Measurements from ENCODE around the gene ACBD6.

The ACBD6 gene

DNA sequence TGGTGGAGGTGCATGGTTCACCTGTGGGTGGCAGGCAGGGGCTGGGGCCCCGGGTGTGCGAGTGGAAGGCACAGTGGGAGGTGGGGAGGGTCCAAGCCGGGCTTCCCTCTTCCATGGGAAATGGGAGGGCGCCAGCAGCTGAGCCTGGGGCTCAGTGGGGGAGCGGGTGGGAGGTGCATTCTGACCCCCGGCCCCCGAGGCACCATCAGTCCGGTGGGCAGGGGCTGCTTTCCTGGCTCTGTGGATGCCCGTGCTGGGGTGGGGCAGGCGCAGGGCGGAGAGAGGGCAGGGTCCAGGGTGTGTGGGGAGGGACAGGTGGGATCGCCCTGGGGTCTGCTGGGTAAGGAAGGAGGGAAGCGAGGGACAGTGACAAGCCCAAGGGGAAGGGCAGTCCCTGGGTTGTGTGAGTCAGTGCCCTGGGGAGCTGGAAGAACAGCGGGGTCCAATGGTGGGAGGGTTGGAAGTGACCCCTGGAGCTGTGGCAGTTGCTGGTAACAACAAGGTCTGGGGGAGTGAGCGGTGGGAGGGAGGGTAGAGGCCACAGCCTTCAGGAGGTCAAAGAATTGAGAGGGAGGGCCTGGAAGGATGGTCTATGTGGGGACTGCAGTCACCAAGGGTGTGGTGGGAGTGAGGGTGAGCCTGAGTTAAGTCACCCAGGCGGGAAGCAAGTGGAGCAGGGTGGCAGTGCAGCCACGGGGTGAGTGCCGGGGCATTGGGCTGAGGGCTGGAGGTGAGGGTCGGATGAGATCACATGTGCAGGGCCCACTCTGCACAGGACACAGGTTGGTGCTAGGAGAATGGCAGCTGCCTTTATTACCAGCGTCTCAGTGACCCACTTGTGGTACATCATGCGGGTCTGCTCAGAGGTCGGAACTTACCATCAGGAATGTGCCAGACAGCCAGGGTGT lies 242.7 kb downstream of the ACBD6 start:
- H3K4me3 ChIP-seq (ENCODE audit: low read depth, low read length) = no peak overlapping the region
- no peak overlapping the region for H3K27ac ChIP-seq
- H3K36me3 ChIP-seq = no peaks in the 10 kb centered on the region
- no peaks in the 10 kb centered on the region for H3K9me3 ChIP-seq (ENCODE audit: severe bottlenecking)
- DNase-seq = no peak
- TF ChIP-seq, protein P1, sequence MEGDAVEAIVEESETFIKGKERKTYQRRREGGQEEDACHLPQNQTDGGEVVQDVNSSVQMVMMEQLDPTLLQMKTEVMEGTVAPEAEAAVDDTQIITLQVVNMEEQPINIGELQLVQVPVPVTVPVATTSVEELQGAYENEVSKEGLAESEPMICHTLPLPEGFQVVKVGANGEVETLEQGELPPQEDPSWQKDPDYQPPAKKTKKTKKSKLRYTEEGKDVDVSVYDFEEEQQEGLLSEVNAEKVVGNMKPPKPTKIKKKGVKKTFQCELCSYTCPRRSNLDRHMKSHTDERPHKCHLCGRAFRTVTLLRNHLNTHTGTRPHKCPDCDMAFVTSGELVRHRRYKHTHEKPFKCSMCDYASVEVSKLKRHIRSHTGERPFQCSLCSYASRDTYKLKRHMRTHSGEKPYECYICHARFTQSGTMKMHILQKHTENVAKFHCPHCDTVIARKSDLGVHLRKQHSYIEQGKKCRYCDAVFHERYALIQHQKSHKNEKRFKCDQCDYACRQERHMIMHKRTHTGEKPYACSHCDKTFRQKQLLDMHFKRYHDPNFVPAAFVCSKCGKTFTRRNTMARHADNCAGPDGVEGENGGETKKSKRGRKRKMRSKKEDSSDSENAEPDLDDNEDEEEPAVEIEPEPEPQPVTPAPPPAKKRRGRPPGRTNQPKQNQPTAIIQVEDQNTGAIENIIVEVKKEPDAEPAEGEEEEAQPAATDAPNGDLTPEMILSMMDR (IDR thresholded peaks at IDR 0.05; ENCODE audit: low read depth, low read length) = peak; percentile 37
- H3K27me3 ChIP-seq (ENCODE audit: insufficient read depth, low read depth, severe bottlenecking) = no peaks in the 10 kb centered on the region

DNA sequence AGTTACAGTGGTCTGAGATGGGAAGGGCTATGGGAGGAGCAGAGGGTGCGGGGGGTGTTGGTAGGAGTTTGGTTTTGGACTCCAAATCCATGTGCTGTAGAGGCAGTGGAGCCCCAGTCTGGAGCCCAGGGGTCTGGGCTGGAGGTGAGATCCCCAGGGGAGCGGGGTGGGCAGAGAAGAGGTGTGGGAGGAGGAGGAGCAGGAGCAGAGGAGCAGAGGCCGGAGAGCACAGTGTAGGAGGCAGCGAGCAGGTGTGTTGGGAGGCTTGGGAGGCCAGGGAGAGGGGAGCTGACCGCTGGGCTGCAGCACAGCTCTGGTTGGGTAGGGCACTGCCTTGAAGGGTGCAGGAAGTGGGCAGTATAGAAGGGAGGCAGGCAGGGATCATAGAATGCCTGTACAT lies 243.4 kb downstream of the ACBD6 start:
- no peak overlapping the region for H3K4me3 ChIP-seq (ENCODE audit: low read depth, low read length)
- H3K27me3 ChIP-seq (ENCODE audit: insufficient read depth, low read depth, severe bottlenecking) = no peaks in the 10 kb centered on the region
- TF ChIP-seq, protein P1 (IDR thresholded peaks at IDR 0.05; ENCODE audit: low read depth, low read length) = no peak
- H3K36me3 ChIP-seq = no peaks in the 10 kb centered on the region
- no peak overlapping the region for H3K27ac ChIP-seq
- no peak for DNase-seq
- H3K9me3 ChIP-seq (ENCODE audit: severe bottlenecking) = no peaks in the 10 kb centered on the region

DNA sequence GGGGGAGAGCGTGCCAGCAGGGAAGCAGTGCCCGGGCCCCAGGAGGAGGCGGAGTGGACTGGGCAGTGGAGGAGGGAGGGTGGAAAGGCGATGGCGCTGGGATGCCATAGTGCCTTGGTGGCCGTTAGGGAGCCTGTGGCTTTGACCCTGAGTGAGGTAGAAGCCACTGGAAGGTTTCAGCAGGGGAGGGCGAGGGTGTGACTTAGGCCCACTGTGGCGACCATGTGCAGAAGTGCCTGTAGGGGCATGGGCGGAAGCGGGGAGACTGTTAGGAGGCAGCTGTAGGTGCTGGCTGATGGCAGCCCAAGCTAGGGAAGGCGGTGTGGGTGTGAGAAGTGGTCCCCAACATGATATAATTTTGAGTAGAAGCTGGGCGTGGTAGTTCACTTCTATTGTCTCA lies 244.1 kb downstream of the ACBD6 start:
- TF ChIP-seq, protein P1 (IDR thresholded peaks at IDR 0.05; ENCODE audit: low read depth, low read length) = no peak
- Histone ChIP-seq H3K36me3 (no peaks in the 10 kb centered on the region), H3K27ac (no peak overlapping the region; the same call in 1 of the 2 replicates), H3K4me3 (ENCODE audit: low read depth, low read length) (no peak overlapping the region), H3K9me3 (ENCODE audit: severe bottlenecking) (no peaks in the 10 kb centered on the region), H3K27me3 (ENCODE audit: insufficient read depth, low read depth, severe bottlenecking) (no peaks in the 10 kb centered on the region)
- DNase-seq = no peak

DNA sequence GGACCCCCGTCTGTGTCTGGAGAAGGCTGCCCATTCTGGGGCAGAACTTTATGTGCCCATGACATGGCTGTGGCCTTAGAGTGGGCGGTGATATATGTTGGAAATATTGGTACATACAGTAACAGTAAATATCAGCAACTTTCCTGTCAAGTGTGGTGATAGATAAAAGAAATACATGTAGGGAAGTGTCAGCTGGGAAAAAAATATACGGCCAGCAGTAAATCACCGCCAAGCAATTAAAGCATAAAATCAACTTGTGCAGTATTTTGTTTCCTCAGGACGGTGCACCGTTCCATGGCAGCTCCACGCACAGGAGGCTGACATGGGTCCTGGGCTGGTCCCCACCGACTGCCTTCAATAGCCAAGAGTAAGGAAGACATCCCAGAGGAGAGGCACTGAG lies 244.9 kb downstream of the ACBD6 start:
- Histone ChIP-seq H3K27ac (peak overlapping the region; percentile 95), H3K27me3 (ENCODE audit: insufficient read depth, low read depth, severe bottlenecking) (no peaks in the 10 kb centered on the region), H3K9me3 (ENCODE audit: severe bottlenecking) (no peaks in the 10 kb centered on the region), H3K4me3 (ENCODE audit: low read depth, low read length) (no peak overlapping the region), H3K36me3 (no peaks in the 10 kb centered on the region)
- no peak for DNase-seq
- TF ChIP-seq, protein P1 (IDR thresholded peaks at IDR 0.05; ENCODE audit: low read depth, low read length) = no peak

DNA sequence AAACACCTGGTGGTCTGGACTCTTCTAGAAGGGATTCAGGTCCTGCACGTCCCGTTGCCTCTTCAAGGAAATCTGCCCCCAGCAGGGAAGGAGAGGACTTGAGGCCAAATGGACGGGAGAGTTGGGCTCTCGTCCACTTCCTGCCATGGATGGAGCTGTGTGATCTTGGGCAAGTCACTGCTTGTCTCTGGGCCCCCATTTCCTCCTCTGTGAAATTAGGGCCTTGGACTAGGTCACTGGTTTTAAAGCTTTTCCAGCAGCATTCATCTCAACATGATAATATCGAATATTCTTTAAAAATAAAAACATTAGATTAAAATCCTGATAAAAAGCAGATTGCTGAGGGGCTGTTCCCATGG lies 245.4 kb downstream of the ACBD6 start:
- Histone ChIP-seq H3K4me3 (ENCODE audit: low read depth, low read length) (no peak overlapping the region), H3K9me3 (ENCODE audit: severe bottlenecking) (no peaks in the 10 kb centered on the region), H3K27ac (peak overlapping the region; percentile 95), H3K27me3 (ENCODE audit: insufficient read depth, low read depth, severe bottlenecking) (no peaks in the 10 kb centered on the region), H3K36me3 (no peaks in the 10 kb centered on the region)
- DNase-seq = no peak
- TF ChIP-seq, protein P1 (IDR thresholded peaks at IDR 0.05; ENCODE audit: low read depth, low read length) = no peak

Measured in WERI-Rb-1 (cell line).